Tibial nerve (tissue), 3 donors: ENCODE data around the gene PCED1B.
"Not testable (repeated sequence)": the region's sequence is repeated elsewhere in the genome, so short reads cannot be mapped to it uniquely, and the experiment has no call there.

Source experiments
- CTCF ChIP-seq, 5 experiments: fragments of 200-600 bp in 3 of 5; fragments of 450-650 bp in 2 of 5; sonication (generic) in 3 of 5; IDR thresholded peaks; one replicate each; pipeline ENCODE4 v1.5.1; 2016 to 2019; ENCODE audit warnings: antibody characterized with exemption in 5 of 5, mild to moderate bottlenecking in 3 of 5, moderate library complexity in 2 of 5
- POLR2A ChIP-seq, 2 donors: fragments of 450-650 bp; IDR thresholded peaks; one replicate each; pipeline ENCODE4 v1.6.1; 2017; ENCODE audit warnings: antibody characterized with exemption in 2 of 2, mild to moderate bottlenecking in 2 of 2, moderate library complexity in 2 of 2

GRCh38 chr12:47182164-47182938 is 102.9 kb downstream of the PCED1B start:
- TF ChIP-seq CTCF, POLR2A (IDR thresholded peaks at IDR 0.05): not testable (repeated sequence)
